Measurements from ENCODE around the gene CENPB. TPM values are rescaled to one million over a fixed set of nuclear protein-coding genes. Genes with fewer than 3 reads are reported as not detected.

CENPB gene
- total and polyA plus RNA-seq, 2 of the 4 experiments (the other 2 are of a cell fraction), result 45.7 to 59.1 TPM

DNA sequence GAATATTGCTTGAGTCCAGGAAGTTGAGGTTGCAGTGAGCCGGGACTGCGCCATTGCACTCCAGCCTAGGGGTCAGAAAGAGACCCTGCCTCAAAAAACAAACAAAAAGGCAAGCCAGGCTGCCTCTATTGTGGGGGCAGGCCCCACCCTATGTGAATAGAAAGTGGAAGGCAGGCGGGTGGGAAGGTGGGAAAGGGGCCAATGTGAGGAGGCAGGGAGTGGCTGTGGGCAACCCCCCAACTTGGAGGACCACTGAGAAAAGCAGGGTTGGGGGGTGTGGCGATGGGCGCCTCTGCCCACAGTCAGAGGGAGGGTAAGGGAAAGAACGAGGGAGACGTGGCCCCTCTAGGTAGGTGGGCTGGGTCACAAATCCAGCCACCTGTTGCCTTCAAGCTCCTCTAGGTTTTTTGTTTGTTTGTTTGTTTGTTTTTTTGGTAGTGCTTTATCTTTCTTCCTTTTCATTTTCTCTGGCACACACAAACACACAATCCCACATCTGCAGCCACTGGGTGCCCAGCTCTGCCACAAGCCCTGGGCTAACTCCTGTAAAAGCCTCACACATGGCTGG is 28.5 kb upstream of the CENPB start:
- dilution Hi-C loops (cut with HindIII; ENCODE audit: low sequenced_read_pairs, unreplicated experiment), result no loop called here

More for the DNA sequence above, 28.5 kb upstream of the CENPB start:
- Histone ChIP-seq H3K9me1 (ENCODE audit: insufficient read depth, low read length) (peaks cover 19% of the 10 kb centered on the region), H3K4me1 (ENCODE audit: control insufficient read depth, insufficient read depth, low read length) (peaks cover 18% of the 10 kb centered on the region), H3K9ac (ENCODE audit: low read depth, low read length) (no peak overlapping the region), H2BK120ac (ENCODE audit: low read depth, low read length) (no peak overlapping the region; the same call in 1 of the 2 replicates), H3K36me3 (ENCODE audit: control insufficient read depth, insufficient read depth, low read length) (no peaks in the 10 kb centered on the region), H3K4me3 (ENCODE audit: insufficient read depth, low read depth, low read length) (no peak overlapping the region), H3K27me3 (ENCODE audit: control insufficient read depth, insufficient read depth, low read length) (no peaks in the 10 kb centered on the region), H3K4me2 (ENCODE audit: low read depth, low read length) (no peak overlapping the region), H3K14ac (replicated peaks; ENCODE audit: low read depth, low read length) (no peak overlapping the region), H3K27ac (ENCODE audit: insufficient read depth, low read length) (no peak overlapping the region), H2BK15ac (ENCODE audit: low read depth, low read length) (no peak overlapping the region), H4K20me1 (ENCODE audit: insufficient read depth, low read length) (no peaks in the 10 kb centered on the region), H3K23ac (ENCODE audit: low read depth, low read length) (no peak overlapping the region), H3K4ac (ENCODE audit: low read depth, low read length) (no peak overlapping the region), H4K91ac (ENCODE audit: insufficient read depth, low read depth, low read length) (no peak overlapping the region), H3K56ac (ENCODE audit: extremely low read depth, insufficient read depth, low read length) (no peak overlapping the region), H4K5ac (ENCODE audit: low read depth, low read length) (no peak overlapping the region), H2AK5ac (ENCODE audit: low read depth, low read length) (no peak overlapping the region), H3K18ac (ENCODE audit: low read depth, low read length) (no peak overlapping the region), H3K79me1 (ENCODE audit: low read depth in 1 of 2, low read length in 2 of 2) (peaks cover 4 to 30% of the 10 kb centered on the region in 2 experiments; a peak in 3 of 4 replicates), H2AK9ac (replicated peaks; ENCODE audit: low read depth, low read length, poor library complexity) (no peak overlapping the region), H3K9me3 (ENCODE audit: control insufficient read depth, insufficient read depth, low read length) (no peaks in the 10 kb centered on the region), H4K8ac (ENCODE audit: low read depth in 2 of 2, low read length in 2 of 2) (no peak overlapping the region), H2BK5ac (ENCODE audit: low read depth, low read length, poor library complexity, severe bottlenecking) (no peak overlapping the region), H2BK20ac (ENCODE audit: low read depth, low read length) (no peak overlapping the region), H2AFZ (replicated peaks; ENCODE audit: low read length, poor library complexity) (no peak overlapping the region)
- no TSS peak for BruUV-seq (replicated peaks)
- DNase-seq (no peak), ATAC-seq (ENCODE audit: low read depth) (no peak)
- no CpG with 5 or more reads among the region's 7 CpGs for WGBS, 2 experiments (ENCODE audit: extremely low coverage in 2 of 2, insufficient read length in 1 of 2)
- TF ChIP-seq ELK1 (IDR thresholded peaks at IDR 0.05; ENCODE audit: borderline replicate concordance, low read depth, low read length), result no peak
- no peak for TF ChIP-seq BHLHE40 (IDR thresholded peaks at IDR 0.05; ENCODE audit: low read depth, low read length)
- no peak for TF ChIP-seq FOS (IDR thresholded peaks at IDR 0.05; ENCODE audit: low read depth, low read length)
- TF ChIP-seq NFE2L2 (IDR thresholded peaks at IDR 0.05; ENCODE audit: low read depth, low read length), result no peak
- no peak for TF ChIP-seq RFX5 (IDR thresholded peaks at IDR 0.05; ENCODE audit: low read depth, low read length)
- no peak for TF ChIP-seq POLR2A (IDR thresholded peaks at IDR 0.05; ENCODE audit: low read depth, low read length)
- no peak for TF ChIP-seq MAFK (IDR thresholded peaks at IDR 0.05; ENCODE audit: low read depth, low read length)
- no peak for TF ChIP-seq MAZ (IDR thresholded peaks at IDR 0.05; ENCODE audit: borderline replicate concordance, low read depth, low read length)
- TF ChIP-seq CHD1 (IDR thresholded peaks at IDR 0.05; ENCODE audit: low read depth, low read length), result no peak
- no peak for TF ChIP-seq MXI1 (IDR thresholded peaks at IDR 0.05; ENCODE audit: borderline replicate concordance, low read depth, low read length)
- TF ChIP-seq CTCF (conservative IDR thresholded peaks at IDR 0.05; ENCODE audit: low read depth, low read length), result no peak
- no peak for TF ChIP-seq RCOR1 (IDR thresholded peaks at IDR 0.05; ENCODE audit: insufficient replicate concordance, low read length)
- ChIA-PET CTCF (interaction anchor here (1.3 kb wide), 1 partner anchor 29 kb away, joined by 4 read pairs; the partner anchor contains the start of gene CENPB), POLR2A (ENCODE audit: unreplicated experiment) (no interaction called here)
- in situ Hi-C loops (cut with MboI; ENCODE audit: low sequenced_read_pairs) (no loop called here), intact Hi-C loops (cut with micrococcal nuclease) (no loop called here)

Data from IMR-90 (cell line).